AG09309 (cell line): ENCODE results near the gene CACTIN.

Source experiments
- DNase-seq: peaks from one replicate; pipeline ENCODE4 v3.0.0-alpha.2; 2010; ENCODE audit warnings: low read depth
- H3K4me3 ChIP-seq: 2 replicates; pipeline ENCODE4 v1.5.1; 2011; ENCODE audit warnings: mild to moderate bottlenecking, low read depth, low read length, moderate library complexity; ENCODE audit not compliant: control insufficient read depth
- TF ChIP-seq, protein P1 (sequence below): IDR thresholded peaks from 2 replicates; pipeline ENCODE4 v1.5.1; 2011; ENCODE audit warnings: mild to moderate bottlenecking, low read depth, low read length, inconsistent platforms; ENCODE audit not compliant: insufficient read depth, control insufficient read depth; ENCODE audit errors: missing control alignments

Gene CACTIN

DNA sequence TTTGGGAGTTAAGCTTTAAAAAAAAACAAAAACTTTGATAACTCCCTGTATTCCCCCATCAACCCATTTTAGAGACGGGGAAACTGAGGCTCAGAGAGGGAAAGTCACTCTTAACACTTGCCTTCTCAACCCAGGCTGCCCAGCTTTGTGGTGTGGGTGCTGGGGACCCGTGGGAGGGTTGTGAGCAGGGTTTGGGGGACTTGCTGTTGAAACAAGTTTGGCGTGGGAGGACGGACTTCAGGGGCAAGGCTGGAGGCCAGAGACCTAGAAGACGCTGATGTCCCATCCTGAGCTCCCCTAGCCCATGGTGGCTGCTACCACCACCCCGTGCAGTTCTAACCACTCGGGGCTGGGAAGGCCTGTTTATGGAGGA, 747 bp upstream of the CACTIN start:
- TF ChIP-seq, protein P1, sequence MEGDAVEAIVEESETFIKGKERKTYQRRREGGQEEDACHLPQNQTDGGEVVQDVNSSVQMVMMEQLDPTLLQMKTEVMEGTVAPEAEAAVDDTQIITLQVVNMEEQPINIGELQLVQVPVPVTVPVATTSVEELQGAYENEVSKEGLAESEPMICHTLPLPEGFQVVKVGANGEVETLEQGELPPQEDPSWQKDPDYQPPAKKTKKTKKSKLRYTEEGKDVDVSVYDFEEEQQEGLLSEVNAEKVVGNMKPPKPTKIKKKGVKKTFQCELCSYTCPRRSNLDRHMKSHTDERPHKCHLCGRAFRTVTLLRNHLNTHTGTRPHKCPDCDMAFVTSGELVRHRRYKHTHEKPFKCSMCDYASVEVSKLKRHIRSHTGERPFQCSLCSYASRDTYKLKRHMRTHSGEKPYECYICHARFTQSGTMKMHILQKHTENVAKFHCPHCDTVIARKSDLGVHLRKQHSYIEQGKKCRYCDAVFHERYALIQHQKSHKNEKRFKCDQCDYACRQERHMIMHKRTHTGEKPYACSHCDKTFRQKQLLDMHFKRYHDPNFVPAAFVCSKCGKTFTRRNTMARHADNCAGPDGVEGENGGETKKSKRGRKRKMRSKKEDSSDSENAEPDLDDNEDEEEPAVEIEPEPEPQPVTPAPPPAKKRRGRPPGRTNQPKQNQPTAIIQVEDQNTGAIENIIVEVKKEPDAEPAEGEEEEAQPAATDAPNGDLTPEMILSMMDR: no peak
- H3K4me3 ChIP-seq: no peak overlapping the region

DNA sequence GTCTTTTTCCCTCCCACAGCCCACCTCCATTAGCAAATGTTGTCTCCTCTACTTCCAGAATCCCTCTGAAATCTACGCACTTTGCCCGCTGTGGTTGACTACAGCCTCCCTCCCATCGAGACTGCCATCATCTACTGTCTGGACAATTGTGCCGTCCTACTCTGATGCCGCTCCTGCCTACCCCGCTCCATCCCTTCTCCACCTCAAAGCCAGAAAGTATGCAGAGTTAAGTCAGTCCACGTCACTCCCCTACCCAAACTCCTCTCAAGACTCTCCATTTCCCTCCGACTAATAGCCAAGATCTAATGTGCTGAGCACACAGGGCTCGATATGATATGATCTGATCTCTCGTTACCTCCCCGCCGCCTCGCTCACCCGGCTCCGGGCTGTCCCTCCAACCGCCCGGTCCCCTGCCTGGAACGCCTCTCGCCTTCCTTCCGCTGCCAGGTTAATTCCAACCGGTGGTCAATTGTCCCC, 556 bp downstream of the CACTIN start:
- TF ChIP-seq, protein P1: no peak
- DNase-seq: no peak
- peak overlapping the region; percentile 97 for H3K4me3 ChIP-seq

More for the DNA sequence above, 747 bp upstream of the CACTIN start:
- no peak for DNase-seq

DNA sequence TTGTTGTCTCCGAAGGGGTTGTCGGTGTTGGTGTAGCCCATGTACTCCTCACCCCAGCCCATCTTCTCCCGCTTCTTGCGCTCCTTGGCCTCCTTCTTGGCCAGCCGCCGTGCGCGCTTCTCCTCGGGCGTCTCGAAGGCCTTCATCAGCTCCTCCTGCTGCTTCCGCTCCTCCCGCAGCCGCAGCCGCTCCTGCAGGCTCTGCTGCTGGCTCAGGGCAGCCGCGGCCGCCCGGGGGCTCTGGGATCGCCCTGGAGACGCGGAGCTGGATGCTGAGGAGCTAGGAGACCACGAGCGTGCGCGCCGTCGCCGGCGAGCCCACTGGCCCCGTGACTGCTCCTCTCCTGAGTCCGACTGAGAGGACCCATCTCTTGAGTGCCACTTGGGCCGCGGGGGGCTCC, 2.9 kb downstream of the CACTIN start:
- DNase-seq: no peak
- TF ChIP-seq, protein P1: no peak
- H3K4me3 ChIP-seq: no peak overlapping the region

DNA sequence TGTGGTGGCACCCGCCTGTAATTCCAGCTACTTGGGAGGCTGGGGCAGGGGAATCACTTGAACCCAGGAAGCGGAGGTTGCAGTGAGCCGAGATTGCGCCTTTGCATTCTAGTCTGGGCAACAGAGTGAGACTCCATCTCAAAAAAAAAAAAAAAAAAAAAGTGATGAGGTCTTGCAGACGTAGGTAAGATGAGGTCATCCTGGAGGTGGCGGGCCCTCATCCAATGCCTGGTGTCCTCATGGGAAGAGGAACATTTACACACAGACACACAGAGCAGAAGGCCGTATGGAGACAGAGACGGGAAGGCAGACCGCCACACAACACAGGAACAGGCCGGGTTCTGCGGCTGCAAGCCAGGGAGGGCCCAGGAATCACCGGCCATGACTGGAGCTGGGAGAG, 4.4 kb downstream of the CACTIN start:
- TF ChIP-seq, protein P1: no peak
- no peak for DNase-seq
- no peak overlapping the region for H3K4me3 ChIP-seq

DNA sequence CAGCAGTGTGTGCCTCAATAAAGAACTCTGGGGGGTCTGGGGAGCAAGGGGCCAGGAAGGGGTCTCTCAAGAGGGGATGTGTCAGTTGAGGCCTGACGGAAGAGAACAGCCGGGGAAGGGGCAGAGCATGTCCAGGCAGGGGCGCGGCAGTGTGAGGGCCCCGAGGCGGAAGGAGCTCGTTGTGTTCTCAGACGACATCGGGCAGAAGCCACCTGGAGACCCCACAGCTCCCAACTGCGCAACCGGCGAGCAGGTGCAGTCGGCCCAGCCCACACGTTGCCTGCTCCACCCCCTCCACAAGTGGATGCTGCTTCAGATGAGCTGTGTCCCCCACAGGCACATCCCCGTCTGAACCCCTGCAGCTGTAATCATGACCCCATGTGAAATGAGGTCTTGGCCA, 4.9 kb downstream of the CACTIN start:
- DNase-seq: no peak
- H3K4me3 ChIP-seq: no peak overlapping the region
- TF ChIP-seq, protein P1: no peak

DNA sequence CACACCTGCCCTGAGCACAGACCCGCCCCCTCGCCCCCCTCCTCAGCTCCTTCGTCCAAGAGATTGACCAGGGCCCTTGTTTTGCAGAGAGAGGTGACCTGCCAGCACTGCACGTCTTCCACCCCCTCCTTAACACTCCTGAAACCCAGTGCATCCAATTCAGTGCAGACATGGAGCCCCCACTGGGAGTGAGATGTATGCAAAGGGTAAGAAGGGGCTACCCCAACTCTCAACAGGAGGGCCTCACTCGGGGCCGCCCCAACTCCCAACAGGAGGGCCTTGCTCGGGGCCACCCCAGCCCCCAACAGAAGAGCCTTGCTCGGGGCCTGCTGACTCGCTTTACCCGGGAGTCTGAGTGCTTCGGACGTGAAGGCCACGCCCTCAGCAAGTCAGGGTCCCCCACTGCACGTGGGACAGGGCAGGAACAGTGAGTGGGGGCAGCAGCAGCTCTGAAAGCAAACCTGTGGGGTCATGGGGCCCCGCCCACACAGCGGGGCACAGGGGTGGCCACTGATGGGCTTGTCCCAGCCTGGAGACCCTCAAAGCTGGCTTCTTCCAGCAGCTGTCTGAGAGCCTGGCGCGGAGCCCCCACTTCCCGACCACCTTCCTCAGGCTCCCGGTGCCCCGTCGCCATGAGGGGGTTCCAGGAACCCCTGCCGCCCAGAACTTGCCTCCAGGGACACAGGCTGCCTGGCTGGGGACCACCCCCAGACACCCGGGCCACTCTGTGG, 5.6 kb downstream of the CACTIN start:
- DNase-seq: no peak
- no peak overlapping the region for H3K4me3 ChIP-seq
- TF ChIP-seq, protein P1: no peak

DNA sequence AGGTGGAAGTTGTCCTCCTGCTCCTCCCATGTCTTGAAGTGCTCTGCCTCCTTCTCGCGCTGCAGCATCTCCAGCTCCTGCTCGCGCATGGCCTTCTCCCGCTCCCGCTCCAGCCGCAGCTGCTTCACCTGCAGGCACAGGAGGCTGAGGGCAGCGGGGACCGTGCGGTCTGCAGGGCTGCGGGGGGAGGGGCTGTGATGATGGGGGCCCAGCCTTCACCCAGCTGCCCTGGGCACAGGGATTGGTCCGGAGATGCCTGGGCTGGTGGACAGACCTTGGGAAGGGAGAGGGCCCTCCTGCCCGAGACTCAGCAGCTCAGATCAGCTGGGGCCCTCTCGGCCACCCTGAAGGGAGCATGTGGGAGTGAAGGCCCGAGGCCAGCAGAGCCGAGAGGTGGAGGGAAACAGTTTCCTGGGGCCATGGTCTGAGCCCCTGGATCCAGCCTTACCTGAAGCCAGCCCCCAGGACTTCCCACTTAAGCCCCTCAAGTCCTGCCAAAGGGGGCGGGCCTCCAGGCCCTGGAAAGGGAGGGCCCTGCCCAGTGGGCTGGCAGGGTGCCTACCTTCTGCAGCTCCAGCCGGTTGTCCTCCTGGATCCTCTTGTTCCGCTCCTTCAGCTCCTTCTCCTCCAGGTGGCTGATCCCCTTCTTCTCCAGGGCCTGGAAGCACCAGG, 6.3 kb downstream of the CACTIN start:
- DNase-seq: no peak
- no peak overlapping the region for H3K4me3 ChIP-seq
- TF ChIP-seq, protein P1: no peak
